ENCODE results near the gene UNC93B1.

The UNC93B1 gene

DNA sequence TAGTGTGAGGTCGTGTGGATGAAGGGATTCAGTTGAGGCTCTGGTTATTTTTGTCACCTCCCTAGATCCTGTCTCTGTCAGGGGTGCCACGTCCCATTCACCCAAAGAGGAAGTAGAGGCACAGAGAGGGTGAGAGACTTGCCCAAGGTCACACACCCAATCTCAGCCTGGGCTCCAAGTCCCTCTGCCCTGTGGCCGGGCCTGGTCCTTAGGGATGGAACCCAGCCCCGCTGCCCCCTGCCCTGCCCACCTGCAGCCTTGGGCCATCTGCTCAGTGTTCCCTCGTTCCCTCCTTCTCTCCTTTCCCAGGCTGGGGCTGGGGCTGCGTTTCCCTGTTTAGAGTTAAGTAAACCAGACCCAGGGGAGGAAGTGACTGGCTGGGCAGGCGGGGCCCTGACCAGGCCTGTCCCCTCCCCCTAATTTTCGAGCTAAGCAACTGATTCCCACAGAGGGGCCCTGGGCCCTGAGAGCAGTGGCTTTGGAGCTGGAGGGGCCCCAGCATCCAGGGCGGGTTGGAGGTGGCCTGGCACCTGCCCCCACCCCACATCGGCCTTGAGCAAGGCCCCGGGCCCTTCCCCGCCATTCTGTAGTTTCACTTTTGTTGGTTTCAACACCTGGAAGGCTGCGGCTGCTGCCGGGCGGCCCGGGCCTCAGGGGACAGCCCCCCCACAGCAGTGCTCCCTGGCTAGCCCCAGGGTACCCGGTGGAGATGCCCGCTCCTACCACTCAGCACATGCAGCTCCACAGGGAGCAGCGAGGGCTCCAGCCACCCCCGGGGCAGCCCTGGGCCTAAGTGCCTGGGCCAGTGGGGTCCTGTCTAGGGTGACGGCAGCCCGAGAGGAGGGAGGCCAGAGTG is 36.4 kb upstream of the UNC93B1 start:
- DNase-seq, result peak; percentile 37

GRCh38 chr11:68039526-68040086 is 35.7 kb upstream of the UNC93B1 start:
- no peak for DNase-seq

DNA sequence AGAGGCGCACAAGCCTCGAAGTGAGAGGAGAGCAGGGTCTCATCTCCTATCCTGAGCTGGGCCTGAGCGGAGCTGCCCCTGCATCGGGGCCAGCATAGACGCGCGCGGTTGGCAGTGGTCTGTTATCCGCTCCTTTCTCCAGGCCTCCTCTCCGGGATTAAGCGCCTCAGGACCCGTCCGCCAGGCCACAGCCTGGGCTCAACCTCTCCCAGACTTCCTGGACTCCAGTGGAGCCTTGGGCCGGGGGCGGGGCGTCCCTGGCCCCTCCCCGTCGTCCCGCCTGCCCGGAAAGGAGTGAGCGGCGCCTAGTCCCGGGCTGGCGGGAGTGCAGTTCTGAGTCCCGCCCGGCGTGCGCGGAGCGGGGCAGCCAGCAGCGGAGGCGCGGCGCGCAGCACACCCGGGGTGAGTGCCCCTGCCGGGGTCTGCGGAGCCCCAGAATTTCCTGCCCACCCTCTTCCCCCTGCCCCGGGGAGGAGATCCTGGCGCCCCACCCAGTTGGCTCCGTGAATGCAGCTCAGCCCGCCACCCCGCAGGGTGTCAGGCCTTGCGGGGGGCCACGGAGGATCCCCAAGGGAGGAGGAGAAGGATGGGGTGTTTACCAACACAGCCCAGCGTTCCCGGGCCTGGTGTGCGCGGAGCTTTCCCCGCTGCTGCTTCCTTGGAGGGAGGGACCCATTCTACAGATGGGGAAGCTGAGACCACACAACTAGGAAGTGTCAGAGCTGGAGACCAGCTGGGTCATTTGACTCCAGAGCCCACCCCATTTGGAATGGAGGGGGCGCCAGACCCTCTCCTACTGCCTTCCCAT is 35.0 kb upstream of the UNC93B1 start, which contains the start of gene TCIRG1:
TCIRG1 (plus strand) TSS at position 308 of the 808 bp plus-strand sequence. CDS start 2,247 bp downstream, outside the sequence.
- no peak for DNase-seq

GRCh38 chr11:68038226-68038717 is 34.4 kb upstream of the UNC93B1 start:
- no peak for DNase-seq

DNA sequence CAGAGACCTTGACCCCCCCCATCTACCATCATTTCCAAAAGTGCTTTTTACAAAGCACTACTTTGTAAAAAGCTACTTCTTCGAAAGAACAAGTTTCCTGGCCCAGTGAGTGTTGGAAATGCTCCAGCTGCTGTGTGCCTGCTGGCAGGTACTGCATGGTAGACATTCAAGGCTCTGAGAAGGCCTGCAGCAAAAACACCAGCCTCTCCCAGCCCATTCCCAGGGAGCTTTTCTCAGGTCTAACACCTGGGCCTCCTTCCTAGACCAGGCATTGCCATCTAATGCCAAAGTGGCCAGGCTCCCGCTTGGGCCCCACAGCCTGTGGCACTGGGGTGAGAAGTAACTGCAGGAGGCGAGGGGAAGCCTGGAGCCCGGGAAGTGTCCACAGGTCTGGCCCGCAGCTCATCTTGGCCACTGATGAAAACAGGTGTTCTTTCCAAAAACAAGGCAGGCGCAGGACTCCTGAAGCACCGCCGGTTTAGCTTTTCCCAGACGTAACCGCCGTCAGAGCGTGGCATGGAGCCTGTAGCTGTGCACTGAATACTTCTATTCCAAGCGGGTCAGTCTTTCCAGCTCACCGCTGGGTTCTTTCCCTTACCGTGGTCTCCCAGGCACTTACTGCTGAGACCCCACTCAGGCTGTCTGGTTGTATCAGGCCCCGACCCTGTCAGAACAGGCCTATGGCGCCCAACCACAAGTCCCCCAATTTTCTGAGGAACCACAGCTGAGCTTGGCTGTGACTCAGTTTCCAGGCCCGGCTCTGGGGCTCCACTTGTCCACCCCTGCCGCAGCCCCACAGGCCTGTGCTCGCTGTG is 33.7 kb upstream of the UNC93B1 start:
- DNase-seq, result no peak

DNA sequence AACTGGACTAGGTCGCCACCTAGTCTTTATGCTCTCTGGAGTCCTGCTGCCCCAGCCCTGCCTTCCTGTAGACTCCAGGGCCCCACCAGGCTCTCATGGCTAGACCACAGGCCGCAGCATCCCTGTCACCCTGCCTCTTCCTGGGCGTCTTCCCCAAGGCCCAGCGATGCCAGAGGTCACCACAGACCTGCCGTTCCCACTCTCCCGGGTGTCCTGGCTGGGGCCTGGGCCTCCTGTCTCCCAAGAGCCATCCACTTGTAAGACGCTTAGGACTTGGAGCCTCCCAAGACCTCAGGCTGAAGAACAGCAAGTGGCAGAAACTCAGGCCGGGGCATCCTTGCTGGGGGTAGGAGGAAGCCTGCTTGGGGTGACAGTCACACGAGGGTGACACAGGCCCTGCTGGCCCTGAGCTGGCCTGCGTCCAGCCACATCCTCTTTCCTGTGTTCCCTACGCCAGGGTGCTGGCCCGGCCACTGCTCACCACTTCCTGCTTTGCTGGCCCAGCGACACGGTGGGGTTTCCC is 32.9 kb upstream of the UNC93B1 start:
- DNase-seq, result no peak

- no peak for DNase-seq
These were observed 32.3 kb upstream of the UNC93B1 start for GRCh38 chr11:68036141-68036716.

GRCh38 chr11:68035266-68035876 is 31.5 kb upstream of the UNC93B1 start:
- DNase-seq, result no peak

DNA sequence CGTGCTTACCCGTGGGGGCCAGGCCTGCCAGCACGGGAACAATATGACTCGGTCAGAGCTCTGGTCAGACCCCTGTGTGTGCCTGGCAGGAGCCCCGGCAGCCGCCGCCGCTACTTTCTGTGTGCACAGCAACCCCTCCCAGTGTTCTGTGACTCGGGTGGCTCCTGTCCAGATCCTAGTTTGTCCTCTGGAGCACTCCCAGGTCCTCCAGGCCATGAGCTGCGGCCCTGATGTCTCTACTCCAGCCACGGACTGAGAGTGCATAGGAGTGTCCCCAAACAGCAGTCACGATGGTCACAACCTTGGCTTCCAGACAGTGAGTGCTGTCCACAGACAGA is 29.8 kb upstream of the UNC93B1 start:
- DNase-seq, result no peak

DNA sequence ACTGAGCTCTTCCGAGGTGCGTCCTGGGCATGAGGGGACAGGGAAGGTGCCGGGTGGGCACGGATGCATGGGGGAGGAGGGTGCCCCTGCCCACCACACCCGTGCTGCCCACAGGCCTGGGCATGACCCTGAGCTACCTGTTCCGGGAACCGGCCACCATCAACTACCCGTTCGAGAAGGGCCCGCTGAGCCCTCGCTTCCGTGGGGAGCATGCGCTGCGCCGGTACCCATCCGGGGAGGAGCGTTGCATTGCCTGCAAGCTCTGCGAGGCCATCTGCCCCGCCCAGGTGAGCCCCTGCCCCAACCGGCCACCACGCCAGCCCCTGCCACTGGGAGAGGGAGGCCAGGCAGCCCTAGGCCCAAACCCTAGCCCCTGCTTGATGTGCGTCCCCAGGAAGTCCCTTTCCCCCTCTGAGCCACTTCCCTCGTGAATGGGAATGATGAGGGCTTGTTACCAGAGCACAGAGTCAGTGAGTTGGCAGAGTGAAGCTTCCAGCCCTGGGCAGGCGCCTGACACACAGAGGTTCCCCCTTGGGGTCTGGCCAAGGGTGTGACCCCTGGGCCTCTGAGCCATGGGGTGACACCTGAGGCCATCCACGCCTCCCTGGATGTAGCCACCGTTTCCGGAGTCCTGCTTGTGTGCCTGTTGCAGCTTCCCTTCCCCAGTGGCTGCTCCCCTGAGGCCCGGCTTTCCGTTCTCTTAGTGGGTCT is 29.3 kb upstream of the UNC93B1 start:
- DNase-seq, result no peak

DNA sequence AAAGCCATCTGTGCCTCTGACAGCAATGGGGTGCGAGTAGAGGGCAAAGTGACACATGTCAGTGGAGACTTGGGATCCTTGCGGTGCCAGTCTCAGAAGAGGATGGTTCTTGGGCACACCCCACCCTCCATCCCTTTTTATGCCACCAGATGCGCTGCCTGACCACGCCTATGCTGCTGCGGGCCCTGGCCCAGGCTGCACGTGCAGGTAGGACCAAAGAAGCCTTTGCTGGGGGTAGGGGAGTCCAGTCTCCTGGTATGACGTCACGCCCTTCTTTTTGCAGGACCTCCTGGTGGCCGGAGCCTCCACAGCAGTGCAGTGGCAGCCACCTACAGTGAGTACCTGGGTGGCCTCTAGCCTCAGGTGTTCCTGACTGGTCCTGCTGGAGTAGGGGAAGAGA is 28.1 kb upstream of the UNC93B1 start:
- no peak for DNase-seq

GRCh38 chr11:68031144-68031464 is 27.2 kb upstream of the UNC93B1 start:
- DNase-seq, result no peak

- DNase-seq, result peak; percentile 94
These were observed 26.6 kb upstream of the UNC93B1 start, which contains the start of gene NDUFS8 for GRCh38 chr11:68030318-68031143. TSS of gene NDUFS8 (plus strand) at chr11:68030681. CDS start at chr11:68032152, 1,471 bp downstream.

DNA sequence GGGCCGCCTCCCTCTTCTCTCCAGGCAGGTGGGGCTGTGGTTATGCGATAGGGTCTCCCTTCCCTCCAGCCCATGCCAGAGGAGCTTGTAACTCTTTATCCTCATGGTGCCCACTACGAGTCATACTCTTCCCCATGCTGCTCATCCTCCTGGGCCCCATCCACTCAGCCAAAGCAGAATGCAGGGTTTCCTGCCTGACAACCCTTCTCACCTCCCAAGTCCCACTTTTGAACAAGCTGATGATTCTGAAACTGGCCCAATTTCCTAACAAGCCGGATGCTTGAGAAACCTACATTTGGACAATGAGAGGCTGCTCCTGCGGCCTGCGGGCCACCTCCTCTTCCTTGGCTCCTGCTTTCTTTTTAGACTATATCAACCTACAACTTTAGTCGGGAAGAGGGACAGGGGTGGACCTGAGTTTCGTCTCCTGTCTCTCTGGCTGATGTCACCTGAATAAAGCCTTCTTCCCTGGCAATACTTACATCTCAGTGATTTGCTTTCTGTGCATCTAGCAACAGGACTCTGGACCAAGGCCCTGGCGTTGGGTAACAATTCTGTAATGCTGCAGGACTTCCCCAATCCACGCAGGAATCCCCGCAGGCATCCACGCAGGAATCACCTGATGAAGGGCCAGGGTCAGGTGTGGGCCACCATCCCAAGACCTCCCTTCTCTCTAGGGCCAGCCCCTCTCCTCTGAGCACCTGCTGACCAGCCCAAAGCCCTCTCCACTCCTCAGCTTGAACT is 25.1 kb upstream of the UNC93B1 start:
- DNase-seq, result no peak

GRCh38 chr11:68027667-68028066 is 23.8 kb upstream of the UNC93B1 start:
- DNase-seq, result no peak

GRCh38 chr11:68026391-68027105 is 22.7 kb upstream of the UNC93B1 start:
- DNase-seq, result no peak

DNA sequence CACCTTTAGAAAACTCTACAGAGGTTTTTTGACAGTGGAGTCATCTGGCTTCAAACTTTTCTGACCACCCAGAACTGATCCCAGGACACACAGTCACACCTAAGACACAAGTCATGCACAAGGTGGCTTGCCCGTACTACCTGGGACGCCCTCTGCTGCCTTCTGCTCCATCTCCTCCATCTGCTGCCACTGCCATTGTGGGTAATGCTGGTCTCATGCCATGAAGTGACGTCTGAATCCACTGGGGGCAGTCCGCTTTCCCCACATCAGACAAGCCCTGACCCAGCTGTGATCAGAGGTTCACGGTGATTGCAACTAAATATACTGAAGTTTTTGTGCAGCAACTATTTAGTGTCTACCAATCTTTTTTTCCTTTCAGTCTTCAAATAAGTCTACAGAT is 21.1 kb upstream of the UNC93B1 start:
- DNase-seq, result no peak

DNA sequence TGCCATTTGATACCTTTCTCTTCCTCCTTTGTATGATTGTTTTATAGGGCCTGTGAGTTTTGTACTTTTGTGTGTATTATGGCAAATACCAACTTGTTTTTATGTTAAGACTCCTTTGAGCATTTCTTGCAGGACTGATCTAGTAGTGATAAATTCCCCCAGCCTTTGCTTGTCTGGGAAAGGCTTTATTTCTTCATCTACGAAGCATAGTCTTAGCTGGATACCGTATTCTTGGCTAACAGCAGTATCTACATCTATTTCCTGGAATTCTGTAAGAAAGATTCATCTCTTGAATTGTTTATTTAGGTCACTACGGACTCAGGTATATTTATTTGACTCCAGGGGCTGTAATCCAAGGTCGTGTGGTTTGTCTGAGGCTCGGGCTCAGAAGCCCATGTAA is 20.6 kb upstream of the UNC93B1 start:
- DNase-seq, result no peak

GRCh38 chr11:68022531-68022930 is 18.6 kb upstream of the UNC93B1 start:
- no peak for DNase-seq

Data from SIG-M5 (cell line).